HG03103 (cell line): ENCODE results near the gene UBE2V1.
"Not testable (repeated sequence)": the region's sequence is repeated elsewhere in the genome, so short reads cannot be mapped to it uniquely, and the experiment has no call there.

Source experiments
- ATAC-seq: cut with Tn5 transposase; IDR thresholded peaks from one replicate; pipeline ENCODE4 v1.9.1; 2021; ENCODE audit warnings: low read depth; ENCODE audit not compliant: unreplicated experiment

The UBE2V1 gene

DNA sequence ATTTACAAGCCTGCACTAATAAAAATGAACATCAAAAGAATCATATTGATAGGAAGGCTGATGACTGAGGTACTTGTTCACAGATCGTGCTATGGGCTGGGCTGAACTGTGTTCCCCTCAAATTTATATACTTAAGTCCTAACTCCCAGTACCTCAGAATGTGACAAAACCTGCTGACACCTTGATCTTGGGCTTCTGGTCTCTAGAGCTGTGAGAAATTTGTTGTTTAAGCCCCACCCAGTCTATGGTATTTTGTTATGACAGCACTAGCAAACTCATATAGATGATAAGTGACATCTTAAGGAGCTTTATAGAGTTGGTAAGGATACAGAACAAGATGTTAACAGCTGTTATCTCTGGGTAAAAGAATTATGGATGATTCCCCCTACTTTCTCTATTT lies 13.8 kb downstream of the UBE2V1 start:
- no peak for ATAC-seq

DNA sequence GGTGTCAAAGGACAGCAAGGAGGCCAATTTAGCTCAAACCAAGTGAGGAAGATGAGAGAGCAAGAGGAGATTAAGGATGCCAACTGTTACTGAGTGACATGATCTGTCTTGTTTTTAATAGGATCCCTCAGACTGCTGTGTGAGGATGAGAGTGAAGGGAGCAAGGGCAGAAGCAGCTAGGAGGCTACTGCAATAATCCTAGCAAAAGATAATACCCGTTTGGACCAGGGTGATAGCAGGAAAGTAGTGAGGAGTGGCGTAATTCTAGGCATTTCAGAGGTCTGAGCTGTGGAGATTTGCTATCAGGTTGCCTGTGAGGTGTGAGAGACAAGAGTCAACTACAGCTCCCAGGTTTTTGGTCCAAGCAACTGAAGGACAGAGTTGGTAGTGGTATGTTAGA lies 14.7 kb downstream of the UBE2V1 start:
- ATAC-seq, result no peak

DNA sequence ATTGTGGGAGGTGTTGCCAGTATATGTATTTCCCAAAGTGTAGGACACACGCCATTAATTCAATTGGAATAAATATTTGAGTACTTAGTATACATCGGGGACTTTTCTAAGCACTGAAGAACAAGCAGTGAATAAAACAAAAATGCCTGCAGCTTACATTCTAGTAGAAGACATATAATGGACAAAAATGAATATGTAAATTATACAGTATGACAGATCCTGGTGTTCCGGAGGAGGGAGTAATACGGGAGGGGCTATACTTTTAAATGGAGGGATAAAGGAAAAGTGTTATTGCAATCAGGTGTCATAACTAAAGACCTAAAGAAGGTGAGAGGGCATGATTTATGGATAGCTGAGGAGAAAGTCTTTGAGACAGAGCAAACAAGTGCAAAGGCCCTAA lies 15.1 kb downstream of the UBE2V1 start:
- ATAC-seq, result no peak

DNA sequence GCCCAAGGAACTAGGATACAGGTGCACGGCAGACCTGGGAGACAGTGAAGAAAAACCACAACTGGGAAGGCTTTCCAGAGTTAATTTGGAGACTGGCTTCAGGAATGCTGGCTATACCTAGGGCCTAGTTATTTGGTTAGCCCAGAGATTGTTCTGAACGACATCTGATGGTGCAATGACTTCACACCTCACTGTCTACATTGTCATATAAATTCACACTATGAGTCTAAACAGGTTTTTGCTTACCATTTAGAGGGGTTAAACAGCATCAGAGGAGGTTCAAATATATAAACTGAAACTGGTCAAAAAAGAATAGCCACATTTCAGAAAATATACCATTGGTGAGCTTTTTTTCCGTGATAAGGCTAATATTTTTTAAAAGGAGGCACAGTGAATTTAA lies 16.7 kb downstream of the UBE2V1 start:
- ATAC-seq, result no peak

DNA sequence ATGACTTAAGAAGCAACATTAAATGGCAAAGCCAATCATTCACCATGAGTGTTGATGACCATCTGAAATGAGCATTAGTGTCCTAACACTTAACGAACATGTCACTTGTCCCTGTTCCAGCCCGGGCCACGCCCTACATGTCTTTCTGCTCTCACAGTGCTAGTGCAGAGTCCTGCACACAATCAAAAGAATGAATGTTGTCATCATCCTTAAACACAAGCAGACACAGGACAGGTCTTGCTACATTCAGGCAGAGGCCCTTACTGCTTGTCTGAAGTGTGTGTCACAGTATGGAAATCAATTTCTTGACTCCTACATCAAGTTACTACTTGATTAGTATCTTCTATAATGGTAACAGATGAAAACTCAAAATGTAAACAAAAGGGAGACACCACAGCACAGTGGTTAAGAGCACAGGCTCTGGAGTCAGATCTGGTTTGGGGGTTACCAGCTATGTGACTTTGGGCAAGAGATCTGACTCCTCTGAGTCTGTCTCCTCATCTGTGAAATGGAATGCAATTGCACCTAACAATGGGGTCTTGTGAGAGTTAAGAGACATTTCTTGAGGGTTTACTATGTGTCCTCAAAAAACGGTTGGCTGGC lies 17.4 kb downstream of the UBE2V1 start:
- no peak for ATAC-seq

DNA sequence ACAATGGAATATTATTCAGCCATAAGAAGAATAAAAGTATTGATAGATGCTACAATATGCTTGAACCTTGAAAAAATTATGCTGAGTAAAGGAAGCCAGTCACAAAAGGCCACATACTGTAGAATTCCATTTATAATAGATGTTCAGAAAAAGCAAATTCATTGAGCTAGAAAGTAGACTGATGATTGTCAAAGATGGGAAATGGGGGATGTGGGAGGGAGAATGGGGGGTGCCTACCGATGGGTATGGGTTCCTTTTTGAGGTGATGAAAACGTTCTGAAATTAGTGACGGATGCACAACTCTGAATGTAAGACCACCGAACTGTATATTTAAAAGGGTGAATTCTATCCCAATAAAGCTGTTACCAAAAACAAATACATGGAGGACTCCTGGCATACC lies 18.4 kb downstream of the UBE2V1 start:
- no peak for ATAC-seq

DNA sequence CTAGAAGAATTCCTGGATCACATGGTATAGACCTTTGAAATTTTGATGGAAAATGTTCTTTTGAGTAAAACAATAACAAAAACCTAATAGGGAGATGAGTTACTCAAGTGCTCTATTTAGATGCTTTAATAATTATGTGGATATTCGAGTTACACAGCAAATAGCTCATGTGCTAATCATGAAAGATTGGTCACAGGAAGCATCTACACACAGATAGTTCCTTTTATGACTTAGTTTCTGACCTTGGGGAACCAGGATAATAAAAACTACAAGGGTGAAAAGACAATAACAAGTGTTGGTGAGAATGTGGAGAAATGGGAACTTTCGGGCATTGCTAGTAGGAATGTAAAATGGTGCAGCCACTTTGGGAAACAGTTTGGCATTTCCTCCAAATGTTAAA lies 19.7 kb downstream of the UBE2V1 start:
- ATAC-seq, result no peak

DNA sequence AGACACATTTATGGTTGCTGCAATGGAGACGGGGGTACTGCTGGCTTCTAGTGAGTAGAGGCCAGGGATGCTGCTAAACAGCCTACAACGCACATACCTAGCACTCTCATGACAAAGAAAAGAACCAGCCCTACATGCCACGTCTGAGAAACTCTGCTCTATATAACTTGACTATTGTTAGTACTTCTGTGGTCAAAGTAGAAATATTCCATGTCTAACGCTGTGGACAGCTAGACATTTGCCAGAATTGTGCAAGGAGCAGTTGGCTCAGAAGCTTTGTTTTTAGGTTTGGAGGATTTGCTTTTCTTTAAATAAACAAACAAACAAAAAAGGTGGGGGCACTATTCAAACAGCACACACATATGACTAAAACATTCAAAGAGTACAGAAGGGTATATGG lies 20.5 kb downstream of the UBE2V1 start:
- no peak for ATAC-seq

DNA sequence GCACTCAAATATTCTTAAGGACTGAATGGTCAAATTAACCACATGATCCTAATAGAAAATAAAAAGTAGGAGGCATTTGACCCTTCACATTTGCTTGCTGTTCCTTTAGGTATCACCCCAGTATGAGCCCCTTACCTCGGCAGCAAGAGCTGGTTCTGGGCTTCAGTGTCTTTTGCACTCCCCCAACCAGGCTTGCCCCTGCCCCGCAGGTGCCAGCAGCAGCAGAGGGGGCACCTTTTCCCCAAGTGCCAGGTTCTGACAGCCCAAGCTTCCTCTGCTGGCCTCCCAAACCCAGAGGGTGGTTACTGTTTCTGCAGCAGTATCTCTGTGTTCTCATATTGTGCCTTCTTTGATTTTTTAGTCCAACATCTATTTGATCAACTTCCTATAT lies 23.2 kb downstream of the UBE2V1 start:
- no peak for ATAC-seq

DNA sequence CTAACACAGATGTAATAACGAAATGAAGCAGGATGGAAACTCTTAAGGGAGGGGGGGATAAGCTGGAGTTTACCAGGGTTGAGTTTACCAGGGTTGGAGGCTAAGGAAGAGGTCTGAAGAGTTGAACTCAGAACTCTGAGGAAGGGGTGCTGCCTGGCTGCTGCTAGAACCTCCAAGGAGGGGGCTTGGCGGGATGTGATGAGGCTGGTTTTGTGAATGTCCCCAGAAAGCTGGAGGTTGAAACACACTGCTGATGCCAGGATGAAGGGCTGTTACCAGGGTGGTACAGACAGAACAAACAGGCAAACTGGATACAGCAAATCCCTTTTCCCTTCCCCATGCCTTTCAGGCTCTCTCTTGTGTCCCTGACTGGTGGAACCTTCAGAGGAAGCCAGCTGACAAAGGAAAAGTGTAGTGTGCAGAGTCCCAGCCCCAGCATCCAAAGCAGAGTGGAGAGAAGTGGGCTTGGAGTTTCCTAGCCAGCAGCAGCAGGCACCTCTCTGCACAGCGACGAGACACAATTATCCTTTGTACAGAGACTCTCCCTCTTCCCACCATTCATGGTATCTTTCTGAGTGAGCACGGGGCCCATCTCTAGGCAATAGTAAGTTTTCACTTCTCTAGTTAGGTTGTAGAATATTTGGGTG lies 23.7 kb downstream of the UBE2V1 start:
- ATAC-seq, result no peak

DNA sequence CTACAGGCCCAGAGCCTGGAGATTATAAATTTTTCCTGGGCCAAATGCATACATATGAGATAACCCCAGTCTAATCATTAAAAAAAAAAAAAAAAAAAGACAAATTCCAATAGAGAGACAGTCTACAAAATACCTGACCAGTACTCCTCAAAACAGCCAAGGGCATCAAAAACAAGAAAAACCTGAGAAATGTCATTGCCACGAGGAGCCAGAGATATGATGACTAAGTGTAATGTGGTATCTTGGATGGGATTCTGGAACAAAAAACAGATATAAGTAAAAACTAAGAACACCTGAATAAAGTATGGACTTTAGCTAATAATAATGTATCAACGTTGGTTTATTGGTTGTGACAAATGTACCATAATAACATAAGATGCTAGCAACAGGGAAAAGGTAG lies 24.9 kb downstream of the UBE2V1 start:
- ATAC-seq, result no peak

DNA sequence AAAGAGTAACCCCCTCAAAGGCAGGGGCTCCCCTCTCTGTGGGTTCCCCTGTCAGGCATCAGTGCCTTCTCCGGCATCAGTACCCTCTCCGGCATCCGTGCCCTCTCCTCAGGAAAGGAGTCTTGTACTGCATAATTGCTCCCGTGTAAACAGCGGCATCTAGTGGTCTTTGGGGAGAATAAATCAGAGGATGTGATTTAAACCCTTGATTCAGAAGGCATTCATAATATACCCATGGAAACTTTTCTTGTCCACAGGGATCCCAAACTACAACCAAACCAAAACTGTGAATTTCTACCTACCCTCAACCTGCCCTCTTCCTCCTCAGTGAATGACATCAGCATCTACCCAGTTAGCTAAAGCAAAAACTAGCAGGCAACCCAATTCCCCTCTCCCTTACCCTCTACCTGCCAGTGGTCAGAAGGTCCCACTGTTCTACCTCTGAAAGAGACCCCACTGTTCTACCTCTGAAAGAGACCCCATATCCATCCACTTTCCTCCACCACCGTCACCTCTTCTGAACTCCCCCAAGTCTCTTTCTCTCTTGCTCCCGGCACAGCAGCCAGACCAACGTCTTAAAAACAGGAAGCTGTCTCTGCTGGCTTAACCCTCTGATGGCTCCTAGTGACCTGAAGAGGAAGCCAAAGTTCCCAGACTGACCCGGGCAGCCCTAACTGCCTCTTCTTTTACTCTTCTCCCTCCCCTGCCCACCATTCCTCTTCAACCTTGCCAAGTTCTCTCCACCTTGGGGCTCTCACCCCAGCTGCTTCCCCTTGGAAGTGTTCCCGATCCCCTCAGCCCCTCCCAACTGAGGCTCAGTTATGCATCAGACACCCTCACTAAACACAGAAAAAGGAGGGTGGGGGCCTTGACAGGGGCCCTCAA lies 27.2 kb downstream of the UBE2V1 start:
- ATAC-seq, result no peak

DNA sequence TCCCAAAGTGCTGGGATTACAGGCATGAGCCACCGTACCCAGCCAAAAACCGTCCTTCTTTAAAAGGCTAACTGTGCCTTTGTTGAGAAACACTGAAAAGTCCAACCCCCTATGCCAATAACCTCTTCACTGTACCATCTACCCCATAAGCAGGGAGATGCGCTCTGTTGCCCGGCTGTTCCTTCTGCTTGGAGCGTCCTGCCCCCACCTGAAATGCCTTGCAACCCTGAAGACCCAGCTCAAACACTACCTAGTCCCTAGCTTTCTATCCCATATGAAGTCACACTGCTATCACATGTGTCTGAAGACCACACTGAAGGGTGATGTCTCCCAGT lies 27.8 kb downstream of the UBE2V1 start:
- no peak for ATAC-seq

DNA sequence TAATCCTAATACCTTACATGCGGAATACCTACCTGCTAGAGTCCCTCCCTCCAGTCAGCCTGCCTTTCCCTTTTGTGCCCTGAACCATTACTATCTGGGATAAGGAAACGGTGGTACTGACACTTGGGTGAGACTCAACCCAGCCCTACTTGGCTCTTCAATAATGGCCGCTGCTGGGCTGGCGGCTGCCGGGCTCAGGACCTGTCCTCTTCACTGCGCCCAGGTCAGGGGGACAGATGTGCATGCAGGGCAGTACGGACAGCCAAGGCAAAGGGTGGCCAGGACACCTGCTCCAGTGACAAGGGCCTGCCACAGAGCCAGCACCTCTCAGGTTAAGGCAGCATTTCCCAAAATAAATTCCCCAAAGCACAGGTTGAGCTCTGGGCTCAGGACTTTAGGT lies 29.9 kb downstream of the UBE2V1 start:
- no peak for ATAC-seq

DNA sequence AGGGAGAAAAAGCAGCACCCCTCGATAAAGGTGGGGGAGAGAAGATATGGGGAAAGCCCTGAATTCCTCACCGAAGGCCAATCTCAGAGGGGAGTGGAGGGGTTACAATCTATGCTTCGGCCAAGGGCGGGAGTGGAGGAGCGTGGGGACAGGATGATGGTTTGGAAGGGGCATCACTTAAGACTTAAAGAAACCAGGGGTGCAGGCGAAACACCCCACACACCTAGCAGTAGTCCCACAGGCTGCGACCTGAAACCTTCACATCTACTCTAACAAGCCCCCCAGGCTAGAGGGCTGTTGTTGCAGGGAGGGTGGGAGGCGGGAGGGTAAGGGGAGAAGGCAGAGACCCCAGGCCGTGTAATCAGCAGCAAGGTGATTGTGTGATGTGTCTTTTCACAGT lies 30.9 kb downstream of the UBE2V1 start:
- ATAC-seq, result not testable (repeated sequence)

DNA sequence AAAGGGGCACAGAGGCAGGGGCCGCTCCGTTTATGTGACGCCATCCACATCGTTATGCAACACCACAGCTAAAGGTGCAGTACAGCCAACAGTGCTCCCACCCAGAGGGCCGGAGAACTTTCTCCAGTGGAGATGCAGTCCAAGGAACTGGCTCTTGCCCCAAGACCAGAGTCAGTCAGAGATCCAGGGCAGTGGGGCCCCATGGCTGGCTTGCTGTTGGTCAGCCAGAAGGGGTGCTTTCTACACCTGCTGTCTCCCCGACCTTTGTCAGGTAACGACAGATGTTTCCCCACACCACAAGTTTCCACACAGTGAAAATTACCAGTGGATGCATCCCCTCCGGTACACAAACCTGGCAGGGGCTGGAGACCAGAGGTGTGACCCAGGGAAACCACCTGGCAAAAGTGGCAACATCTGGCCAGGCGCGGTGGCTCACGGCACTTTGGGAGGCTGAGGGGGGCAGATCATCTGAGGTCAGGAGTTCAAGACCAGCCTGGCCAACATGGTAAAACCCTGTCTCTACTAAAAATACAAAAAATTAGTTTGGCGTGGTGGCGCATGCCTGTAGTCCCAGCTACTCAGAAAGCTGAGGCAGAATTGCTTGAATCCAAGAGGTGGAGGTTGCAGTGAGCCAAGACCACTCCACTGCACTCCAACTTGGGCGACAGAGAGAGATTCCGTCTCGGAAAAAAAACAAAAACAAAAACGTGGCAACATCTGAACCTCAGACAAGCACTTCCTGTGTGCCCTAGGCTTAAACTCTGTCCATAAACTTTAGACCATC lies 34.9 kb downstream of the UBE2V1 start:
- ATAC-seq, result no peak

DNA sequence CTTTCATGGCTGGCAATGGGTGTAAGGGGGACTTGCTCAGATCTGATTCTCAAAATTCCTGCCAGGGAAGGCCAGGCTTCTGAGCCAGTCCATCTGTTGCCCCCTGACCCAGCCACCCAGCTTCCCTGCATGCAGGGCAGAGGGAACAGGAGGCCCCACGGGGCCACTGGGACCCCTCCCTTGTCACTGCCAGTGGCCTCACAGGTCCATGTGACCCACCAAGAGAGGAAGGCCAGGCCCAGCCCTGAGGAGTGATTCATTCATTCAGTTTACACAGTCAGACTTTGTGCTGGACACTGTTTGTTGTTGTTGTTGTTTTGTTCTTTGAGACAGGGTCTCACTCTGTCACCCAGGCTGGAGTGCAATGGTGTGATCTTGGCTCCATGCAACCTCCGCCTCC lies 39.5 kb downstream of the UBE2V1 start:
- ATAC-seq, result no peak

DNA sequence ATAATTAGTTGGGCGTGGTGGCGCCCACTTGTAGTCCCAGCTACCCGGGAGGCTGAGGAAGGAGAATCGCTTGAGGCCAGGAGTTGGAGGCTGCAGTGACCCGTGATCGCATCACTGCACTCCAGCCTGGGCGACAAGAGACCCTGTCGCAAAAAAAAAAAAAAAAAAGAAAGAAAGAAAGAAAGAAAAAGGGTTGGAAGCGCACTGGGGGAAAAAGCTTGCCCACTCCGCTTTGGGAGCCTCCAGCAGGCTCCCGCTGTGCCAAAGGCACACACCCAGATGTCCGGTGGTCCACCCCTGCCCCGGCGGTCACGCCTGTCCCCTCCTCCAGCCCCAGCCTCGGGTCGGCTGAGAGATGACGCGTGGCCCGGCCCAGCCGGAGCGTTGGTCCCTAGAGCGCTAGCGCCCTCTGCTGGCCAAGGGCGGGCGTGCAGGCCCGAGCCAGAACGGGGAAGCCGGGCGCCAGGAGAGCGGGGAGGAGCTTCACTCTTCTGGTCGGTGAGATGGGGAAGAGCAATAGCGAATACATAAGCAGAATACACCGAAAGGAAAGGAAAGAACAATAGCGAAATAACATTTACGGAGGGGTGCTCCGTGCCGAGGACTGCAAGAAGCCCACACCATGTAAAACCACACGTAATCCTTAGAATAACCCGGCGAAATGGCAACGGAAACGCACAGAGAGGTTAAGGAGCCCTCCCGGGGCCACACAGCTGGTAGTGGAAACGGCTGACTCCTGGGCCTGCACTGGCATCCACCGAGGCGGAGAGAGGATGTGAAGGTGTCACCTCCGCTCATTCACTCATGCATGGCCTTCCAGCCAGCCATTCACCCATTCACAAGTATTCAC lies 41.7 kb downstream of the UBE2V1 start:
- ATAC-seq, result peak; percentile 82

DNA sequence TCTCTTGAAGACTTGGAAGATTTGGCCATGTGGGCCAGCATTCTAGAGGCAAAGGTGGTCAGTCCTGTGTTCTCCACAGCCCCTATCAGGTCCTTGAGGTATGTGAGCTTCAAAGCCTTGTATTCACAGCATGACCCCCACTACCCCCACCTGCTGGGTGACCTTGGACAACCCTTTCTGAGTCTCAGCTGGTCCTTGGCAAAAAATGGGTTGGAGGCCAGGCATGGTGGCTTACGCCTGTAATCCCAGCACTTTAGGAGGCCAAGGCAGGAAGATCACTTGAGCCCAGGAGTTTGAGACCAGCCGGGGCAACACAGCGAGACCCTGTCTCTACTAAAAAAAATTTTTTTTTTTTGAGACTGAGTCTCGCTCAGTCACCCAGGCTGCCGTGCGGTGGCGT lies 42.6 kb downstream of the UBE2V1 start:
- no peak for ATAC-seq

DNA sequence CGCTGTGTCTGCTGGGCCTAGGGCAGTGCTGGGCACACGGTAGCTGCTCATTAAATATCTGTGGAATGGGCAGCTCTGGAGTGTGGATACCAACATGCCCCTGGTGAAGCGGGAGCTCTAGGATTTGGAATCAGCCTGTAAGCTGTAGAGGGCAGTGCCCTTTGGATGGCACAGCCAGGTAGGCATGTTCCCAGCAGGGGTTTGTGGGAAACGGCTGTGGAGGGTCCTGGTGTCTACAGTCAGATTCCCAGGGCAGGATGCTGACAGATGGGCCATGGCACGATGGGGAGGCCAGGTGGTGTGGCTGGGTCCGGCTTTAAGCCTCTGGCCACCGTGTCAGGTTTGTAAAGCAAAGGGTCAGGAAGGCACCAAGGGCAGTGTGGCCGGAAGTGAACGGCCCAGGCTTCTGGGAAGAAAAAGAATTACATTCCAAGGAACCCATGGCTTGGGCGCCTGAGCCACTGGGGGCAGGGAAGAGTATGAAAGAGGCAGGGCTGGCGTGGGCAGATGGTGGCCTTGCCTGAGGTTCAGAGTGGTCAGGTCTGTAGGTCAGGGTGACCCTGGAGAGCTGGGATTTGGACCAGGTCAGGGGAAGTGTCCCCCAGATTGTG lies 44.8 kb downstream of the UBE2V1 start:
- no peak for ATAC-seq
